ENCODE measurements around the gene ELN.

The ELN gene

GRCh38 chr7:74064696-74065095 lies 36.7 kb downstream of the ELN start:
- DNase-seq, result no peak

DNA sequence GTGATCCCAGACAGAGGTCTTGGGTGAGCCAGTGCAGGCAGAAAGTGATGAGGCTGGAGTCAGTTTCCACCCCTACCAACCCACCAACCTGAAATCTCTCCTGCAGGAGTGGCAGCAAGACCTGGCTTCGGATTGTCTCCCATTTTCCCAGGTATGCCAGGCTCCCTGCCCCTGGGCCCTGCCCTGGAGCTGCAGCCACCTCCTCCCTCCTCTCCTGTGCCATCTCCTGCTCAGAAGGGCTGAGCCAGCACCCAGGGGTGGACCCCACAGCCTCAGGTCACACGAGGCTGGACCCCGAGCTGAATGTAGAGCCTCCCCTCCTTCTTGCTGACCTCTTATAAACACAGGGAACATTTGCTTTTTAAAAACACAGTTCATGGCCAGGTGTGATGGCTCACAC lies 38.7 kb downstream of the ELN start:
- DNase-seq, result no peak

DNA sequence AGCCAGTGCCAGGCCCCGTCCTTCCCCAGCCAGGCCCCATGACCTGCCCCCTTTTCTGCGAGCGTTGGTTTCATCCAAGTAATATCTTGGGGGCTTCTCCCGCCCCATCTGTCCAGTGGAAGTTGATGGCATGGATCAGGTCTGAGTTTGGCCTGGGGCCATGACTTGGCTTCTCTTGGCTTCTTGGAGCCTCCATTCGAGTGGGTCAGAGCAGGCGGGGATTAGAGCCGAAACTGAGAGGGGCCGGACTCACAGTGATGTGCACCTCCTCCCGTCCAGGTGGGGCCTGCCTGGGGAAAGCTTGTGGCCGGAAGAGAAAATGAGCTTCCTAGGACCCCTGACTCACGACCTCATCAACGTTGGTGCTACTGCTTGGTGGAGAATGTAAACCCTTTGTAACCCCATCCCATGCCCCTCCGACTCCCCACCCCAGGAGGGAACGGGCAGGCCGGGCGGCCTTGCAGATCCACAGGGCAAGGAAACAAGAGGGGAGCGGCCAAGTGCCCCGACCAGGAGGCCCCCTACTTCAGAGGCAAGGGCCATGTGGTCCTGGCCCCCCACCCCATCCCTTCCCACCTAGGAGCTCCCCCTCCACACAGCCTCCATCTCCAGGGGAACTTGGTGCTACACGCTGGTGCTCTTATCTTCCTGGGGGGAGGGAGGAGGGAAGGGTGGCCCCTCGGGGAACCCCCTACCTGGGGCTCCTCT lies 40.6 kb downstream of the ELN start:
- no peak for DNase-seq

DNA sequence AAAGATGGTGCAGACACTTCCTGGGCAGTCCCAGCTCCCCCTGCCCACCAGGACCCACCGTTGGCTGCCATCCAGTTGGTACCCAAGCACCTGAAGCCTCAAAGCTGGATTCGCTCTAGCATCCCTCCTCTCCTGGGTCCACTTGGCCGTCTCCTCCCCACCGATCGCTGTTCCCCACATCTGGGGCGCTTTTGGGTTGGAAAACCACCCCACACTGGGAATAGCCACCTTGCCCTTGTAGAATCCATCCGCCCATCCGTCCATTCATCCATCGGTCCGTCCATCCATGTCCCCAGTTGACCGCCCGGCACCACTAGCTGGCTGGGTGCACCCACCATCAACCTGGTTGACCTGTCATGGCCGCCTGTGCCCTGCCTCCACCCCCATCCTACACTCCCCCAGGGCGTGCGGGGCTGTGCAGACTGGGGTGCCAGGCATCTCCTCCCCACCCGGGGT lies 41.1 kb downstream of the ELN start:
- no peak for DNase-seq

GRCh38 chr7:74069790-74070618 lies 42.0 kb downstream of the ELN start:
- DNase-seq, result no peak

GRCh38 chr7:74070619-74070921 lies 42.6 kb downstream of the ELN start:
- no peak for DNase-seq

DNA sequence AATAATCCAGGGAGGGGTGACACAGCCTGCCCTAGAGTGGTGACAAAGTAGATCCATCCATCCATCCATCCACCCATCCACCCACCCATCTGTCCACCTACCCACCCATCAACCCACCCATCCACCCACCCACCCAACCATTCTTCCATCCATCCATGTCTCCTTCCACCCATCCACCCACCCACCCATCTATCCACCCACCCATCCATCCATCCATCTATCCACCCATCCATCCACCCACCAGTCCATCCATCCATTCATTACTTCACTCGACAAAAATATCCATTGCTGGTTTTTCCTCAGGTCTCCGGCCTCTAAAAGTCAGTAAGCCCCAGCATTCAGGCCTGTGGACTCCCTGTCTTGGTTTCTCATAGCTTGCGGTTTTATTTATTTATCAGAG lies 43.1 kb downstream of the ELN start:
- no peak for DNase-seq

- no peak for DNase-seq
Measured at GRCh38 chr7:74074770-74075169, 46.8 kb downstream of the ELN start.

GRCh38 chr7:74078461-74078860 lies 50.5 kb downstream of the ELN start:
- no peak for DNase-seq

- no peak for DNase-seq
Measured at GRCh38 chr7:74082770-74083116, 54.8 kb downstream of the ELN start.

DNA sequence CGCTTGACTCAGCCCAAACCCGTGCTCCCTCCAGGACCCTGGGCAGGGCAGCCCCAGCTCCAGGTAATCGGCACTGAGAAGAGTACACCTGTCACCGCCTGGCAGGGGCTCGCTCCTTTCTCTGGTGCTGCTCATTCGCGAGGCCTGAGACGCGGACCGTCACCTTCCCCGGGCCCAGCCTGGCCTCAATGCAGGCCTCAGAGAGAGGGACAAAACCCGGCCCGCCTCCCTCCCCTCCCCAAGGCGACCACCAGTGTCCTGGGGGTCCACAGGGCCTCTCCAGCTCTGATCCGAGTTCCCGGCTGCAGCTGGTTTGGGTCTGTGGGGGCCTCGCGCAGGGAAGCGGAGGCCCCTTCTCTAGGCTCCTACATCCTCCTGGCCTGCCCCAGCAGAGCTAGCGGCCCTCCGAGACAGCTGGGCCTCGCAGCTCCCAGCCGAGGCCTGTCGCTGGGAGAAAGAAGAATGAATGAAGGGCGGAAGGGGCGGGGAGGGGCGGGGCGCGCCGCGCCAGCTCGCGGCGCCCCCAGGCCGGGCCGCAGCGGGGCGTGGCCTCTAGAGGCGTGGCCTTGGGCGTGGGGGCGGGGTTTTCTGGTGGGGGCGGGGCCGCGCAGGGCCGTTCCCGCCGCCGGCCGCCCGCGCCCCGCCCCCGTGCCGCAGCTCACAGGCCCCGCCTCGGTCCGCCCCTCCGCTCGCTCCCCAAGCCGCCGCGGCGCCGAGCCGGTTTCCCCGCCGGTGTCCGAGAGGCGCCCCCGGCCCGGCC lies 55.3 kb downstream of the ELN start, which contains the start of gene LIMK1:
Gene LIMK1 (plus strand): TSS at position 688 of the 760 bp plus-strand sequence. CDS start 187 bp downstream, outside the sequence.
- DNase-seq, result peak; percentile 88

DNA sequence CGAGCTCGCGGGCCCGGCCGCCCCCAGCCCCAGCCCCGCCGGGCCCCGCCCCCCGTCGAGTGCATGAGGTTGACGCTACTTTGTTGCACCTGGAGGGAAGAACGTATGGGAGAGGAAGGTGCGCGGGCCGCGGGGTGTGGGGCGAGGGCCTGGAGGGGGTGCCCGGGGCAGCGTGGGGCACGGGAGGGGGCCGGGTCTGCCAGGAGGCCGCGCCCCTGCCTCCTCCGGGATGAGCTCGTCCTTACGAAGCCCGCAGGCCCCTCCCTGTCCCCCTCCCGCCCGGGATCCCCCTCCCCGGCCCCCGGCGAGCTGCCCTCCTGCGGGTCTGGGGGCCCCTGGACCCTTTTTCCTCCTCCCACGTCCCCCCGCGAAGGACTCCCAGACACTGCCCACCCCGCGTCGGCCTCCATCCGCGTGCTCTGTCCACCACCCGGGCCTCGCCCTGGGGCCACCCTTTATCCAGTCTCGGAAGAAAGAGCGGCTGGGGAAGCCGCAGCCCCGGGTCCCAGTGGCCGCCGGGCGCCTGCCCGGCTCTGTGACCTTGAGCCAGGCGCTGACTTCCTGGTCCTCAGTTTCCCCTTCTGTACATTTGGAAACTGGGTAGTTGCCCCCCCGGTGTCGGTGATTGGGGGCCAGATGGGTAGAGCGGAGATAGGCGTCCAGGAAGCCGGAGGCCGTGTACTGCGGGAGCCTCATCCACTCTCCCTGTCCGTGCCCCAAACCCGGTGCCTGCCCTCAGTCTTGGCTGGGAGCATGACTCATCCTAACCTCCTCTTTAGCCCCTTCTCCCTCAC lies 56.2 kb downstream of the ELN start:
- DNase-seq, result no peak

GRCh38 chr7:74084722-74085578 lies 57.0 kb downstream of the ELN start:
- DNase-seq, result no peak

DNA sequence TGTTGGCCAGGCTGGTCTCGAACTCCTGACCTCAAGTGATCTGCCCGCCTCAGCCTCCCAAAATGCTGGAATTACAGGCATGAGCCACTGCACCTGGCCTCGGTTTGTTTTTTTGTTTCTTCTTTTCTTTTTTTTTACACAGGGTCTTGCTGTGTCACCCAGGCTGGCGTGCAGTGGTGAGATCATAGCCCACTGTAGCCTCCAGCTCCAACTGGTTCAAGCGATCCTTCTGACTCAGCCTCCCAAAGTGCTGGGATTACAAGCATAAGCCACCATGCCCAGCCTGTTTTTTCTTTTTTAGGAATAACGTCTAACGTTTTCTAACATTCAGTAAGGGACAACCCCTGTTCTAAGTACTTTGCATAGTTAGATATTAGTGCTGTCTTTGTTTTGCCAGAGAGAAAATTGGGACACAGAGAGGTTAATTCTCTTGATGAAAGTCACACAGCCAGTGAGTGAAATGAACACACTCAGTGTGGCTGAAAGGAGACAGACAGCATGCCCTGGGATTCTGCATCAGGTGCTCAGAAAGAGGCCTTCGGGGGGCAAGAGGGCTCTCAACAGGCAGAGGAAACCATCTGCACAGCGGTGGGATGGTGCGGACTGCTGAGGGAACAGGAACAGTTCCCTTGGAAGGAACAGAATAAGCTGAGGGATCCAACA lies 59.9 kb downstream of the ELN start:
- no peak for DNase-seq

GRCh38 chr7:74092321-74092963 lies 64.5 kb downstream of the ELN start:
- DNase-seq, result no peak

GRCh38 chr7:74092964-74093471 lies 65.0 kb downstream of the ELN start:
- no peak for DNase-seq

- no peak for DNase-seq
Measured at GRCh38 chr7:74093671-74094223, 65.8 kb downstream of the ELN start.

- peak; percentile 74 for DNase-seq
Measured at GRCh38 chr7:74094224-74095101, 66.5 kb downstream of the ELN start.

- DNase-seq, result no peak
Measured at GRCh38 chr7:74095135-74095534, 67.2 kb downstream of the ELN start.
